ENCODE results near the gene MYO18B.
"Not testable (repeated sequence)": the region's sequence is repeated elsewhere in the genome, so short reads cannot be mapped to it uniquely, and the experiment has no call there.

Gene MYO18B

DNA sequence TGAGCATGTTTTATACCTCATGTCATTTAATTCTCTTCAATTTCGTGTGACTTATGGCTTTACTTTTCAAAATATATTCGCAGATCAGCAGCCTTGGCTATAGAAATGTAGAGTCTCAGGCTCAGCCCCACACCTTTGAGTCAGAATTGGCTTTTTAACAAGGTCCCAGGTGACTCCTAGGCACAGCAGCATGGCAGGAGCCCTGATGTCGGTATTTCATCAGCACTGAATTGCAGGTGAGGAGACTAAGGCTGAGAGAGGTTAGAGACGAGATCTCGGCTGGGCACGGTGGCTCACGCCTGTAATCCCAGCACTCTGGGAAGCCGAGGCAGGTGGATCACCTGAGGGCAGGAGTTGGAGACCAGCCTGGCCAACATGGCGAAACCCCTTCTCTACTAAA, 230.4 kb downstream of the MYO18B start:
- H3K9ac ChIP-seq (ENCODE audit: low read length), result no peak overlapping the region
- H3K9me3 ChIP-seq (ENCODE audit: control insufficient read depth, low read length), result no peaks in the 10 kb centered on the region
- H3K36me3 ChIP-seq (ENCODE audit: control insufficient read depth, insufficient read depth, low read length, severe bottlenecking), result no peaks in the 10 kb centered on the region
- no peaks in the 10 kb centered on the region for H3K4me1 ChIP-seq (ENCODE audit: control insufficient read depth, insufficient read depth, low read length)
- DNase-seq (ENCODE audit: low read depth), result no peak
- no peak overlapping the region for H3K4me3 ChIP-seq (ENCODE audit: low read length)
- no peaks in the 10 kb centered on the region for H3K27me3 ChIP-seq (replicated peaks; ENCODE audit: control insufficient read depth, insufficient read depth, low read length)

GRCh38 chr22:25976356-25976755, 234.4 kb downstream of the MYO18B start:
- Histone ChIP-seq H3K27me3 (replicated peaks; ENCODE audit: control insufficient read depth, insufficient read depth, low read length) (no peaks in the 10 kb centered on the region), H3K36me3 (ENCODE audit: control insufficient read depth, insufficient read depth, low read length, severe bottlenecking) (no peaks in the 10 kb centered on the region), H3K9ac (ENCODE audit: low read length) (no peak overlapping the region), H3K4me3 (ENCODE audit: low read length) (no peak overlapping the region), H3K4me1 (ENCODE audit: control insufficient read depth, insufficient read depth, low read length) (no peaks in the 10 kb centered on the region), H3K9me3 (ENCODE audit: control insufficient read depth, low read length) (no peaks in the 10 kb centered on the region)
- no peak for DNase-seq (ENCODE audit: low read depth)

DNA sequence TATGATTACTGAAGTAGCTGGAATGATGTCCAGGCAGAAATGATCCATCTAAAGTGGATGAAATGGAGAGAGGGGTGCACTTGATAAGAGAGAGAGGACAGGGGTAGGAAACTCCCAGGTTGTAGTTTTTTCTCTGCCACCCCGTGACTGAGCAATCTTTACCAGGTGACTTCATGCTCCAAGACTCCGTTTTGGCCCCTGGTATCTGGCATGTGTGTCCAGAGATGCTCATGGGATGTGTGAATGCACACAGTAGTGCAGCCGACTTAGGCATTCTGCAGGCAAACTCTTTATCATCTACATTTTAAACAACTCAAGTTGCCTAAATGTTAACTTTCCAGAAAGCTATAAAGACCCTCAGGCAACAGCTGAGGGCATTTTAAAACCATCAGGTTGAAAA, 238.0 kb downstream of the MYO18B start:
- Histone ChIP-seq H3K27me3 (replicated peaks; ENCODE audit: control insufficient read depth, insufficient read depth, low read length) (no peaks in the 10 kb centered on the region), H3K9me3 (ENCODE audit: control insufficient read depth, low read length) (no peaks in the 10 kb centered on the region), H3K9ac (ENCODE audit: low read length) (no peak overlapping the region), H3K4me1 (ENCODE audit: control insufficient read depth, insufficient read depth, low read length) (no peaks in the 10 kb centered on the region), H3K36me3 (ENCODE audit: control insufficient read depth, insufficient read depth, low read length, severe bottlenecking) (no peaks in the 10 kb centered on the region), H3K4me3 (ENCODE audit: low read length) (no peak overlapping the region)
- DNase-seq (ENCODE audit: low read depth), result no peak

DNA sequence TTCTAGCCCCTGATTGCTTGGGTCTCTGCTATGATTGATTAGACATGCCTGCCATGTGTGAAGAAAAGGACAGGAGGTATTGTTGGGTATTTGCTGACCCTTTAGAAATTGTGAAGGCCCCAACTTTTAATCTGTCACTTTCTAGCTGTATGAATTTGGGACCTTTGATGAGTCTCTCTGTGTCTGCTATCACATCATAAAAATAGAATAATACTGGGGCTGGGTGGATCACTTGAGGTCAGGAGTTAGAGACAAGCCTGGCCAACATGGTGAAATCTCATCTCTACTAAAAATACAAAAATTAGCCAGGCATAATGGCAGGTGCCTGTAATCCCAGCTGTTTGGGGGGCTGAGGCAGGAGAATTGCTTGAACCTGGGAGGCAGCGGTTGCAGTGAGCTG, 242.9 kb downstream of the MYO18B start:
- H3K27me3 ChIP-seq (replicated peaks; ENCODE audit: control insufficient read depth, insufficient read depth, low read length); DNase-seq (ENCODE audit: low read depth); H3K4me1 ChIP-seq (ENCODE audit: control insufficient read depth, insufficient read depth, low read length); H3K4me3 ChIP-seq (ENCODE audit: low read length); H3K9ac ChIP-seq (ENCODE audit: low read length); H3K36me3 ChIP-seq (ENCODE audit: control insufficient read depth, insufficient read depth, low read length, severe bottlenecking); H3K9me3 ChIP-seq (ENCODE audit: control insufficient read depth, low read length): not testable (repeated sequence)

- Histone ChIP-seq H3K9me3 (ENCODE audit: control insufficient read depth, low read length) (no peaks in the 10 kb centered on the region), H3K36me3 (ENCODE audit: control insufficient read depth, insufficient read depth, low read length, severe bottlenecking) (no peaks in the 10 kb centered on the region), H3K4me1 (ENCODE audit: control insufficient read depth, insufficient read depth, low read length) (no peaks in the 10 kb centered on the region), H3K4me3 (ENCODE audit: low read length) (no peak overlapping the region), H3K9ac (ENCODE audit: low read length) (no peak overlapping the region), H3K27me3 (replicated peaks; ENCODE audit: control insufficient read depth, insufficient read depth, low read length) (peaks cover 7% of the 10 kb centered on the region)
- DNase-seq (ENCODE audit: low read depth), result no peak
Measured at GRCh38 chr22:25987948-25988347, 246.0 kb downstream of the MYO18B start.

- no peaks in the 10 kb centered on the region for H3K36me3 ChIP-seq (ENCODE audit: control insufficient read depth, insufficient read depth, low read length, severe bottlenecking)
- peaks cover 7% of the 10 kb centered on the region for H3K27me3 ChIP-seq (replicated peaks; ENCODE audit: control insufficient read depth, insufficient read depth, low read length)
- no peak overlapping the region for H3K4me3 ChIP-seq (ENCODE audit: low read length)
- no peaks in the 10 kb centered on the region for H3K4me1 ChIP-seq (ENCODE audit: control insufficient read depth, insufficient read depth, low read length)
- no peak for DNase-seq (ENCODE audit: low read depth)
- no peaks in the 10 kb centered on the region for H3K9me3 ChIP-seq (ENCODE audit: control insufficient read depth, low read length)
- no peak overlapping the region for H3K9ac ChIP-seq (ENCODE audit: low read length)
Measured at GRCh38 chr22:25990940-25991339, 249.0 kb downstream of the MYO18B start.

- H3K9me3 ChIP-seq (ENCODE audit: control insufficient read depth, low read length), result no peaks in the 10 kb centered on the region
- H3K27me3 ChIP-seq (replicated peaks; ENCODE audit: control insufficient read depth, insufficient read depth, low read length), result peaks cover 7% of the 10 kb centered on the region
- H3K4me1 ChIP-seq (ENCODE audit: control insufficient read depth, insufficient read depth, low read length), result no peaks in the 10 kb centered on the region
- no peak for DNase-seq (ENCODE audit: low read depth)
- H3K9ac ChIP-seq (ENCODE audit: low read length), result no peak overlapping the region
- H3K4me3 ChIP-seq (ENCODE audit: low read length), result no peak overlapping the region
- H3K36me3 ChIP-seq (ENCODE audit: control insufficient read depth, insufficient read depth, low read length, severe bottlenecking), result no peaks in the 10 kb centered on the region
Measured at GRCh38 chr22:25992331-25992730, 250.3 kb downstream of the MYO18B start.

DNA sequence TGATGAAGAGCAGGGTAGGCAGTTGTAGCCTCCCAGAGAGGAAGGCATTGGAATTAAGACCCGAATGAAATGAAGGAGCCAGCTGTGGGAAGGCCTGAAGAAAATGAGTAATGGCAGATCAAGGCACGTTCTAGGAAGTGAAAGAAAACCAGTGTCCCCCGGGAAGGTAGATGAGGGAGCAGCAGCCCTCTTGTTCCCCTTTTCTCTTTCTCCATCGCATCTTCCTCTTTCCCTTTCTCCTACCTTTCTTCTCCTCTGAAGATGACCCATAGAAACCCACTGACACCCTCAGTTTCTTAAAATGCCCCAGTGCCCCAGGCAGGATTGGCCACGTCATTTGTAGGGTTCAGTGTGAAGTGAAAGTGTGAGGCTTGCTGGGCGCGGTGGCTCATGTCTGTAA, 254.7 kb downstream of the MYO18B start:
- Histone ChIP-seq H3K27me3 (replicated peaks; ENCODE audit: control insufficient read depth, insufficient read depth, low read length) (no peaks in the 10 kb centered on the region), H3K4me3 (ENCODE audit: low read length) (no peak overlapping the region), H3K4me1 (ENCODE audit: control insufficient read depth, insufficient read depth, low read length) (no peaks in the 10 kb centered on the region), H3K36me3 (ENCODE audit: control insufficient read depth, insufficient read depth, low read length, severe bottlenecking) (no peaks in the 10 kb centered on the region), H3K9ac (ENCODE audit: low read length) (no peak overlapping the region), H3K9me3 (ENCODE audit: control insufficient read depth, low read length) (no peaks in the 10 kb centered on the region)
- no peak for DNase-seq (ENCODE audit: low read depth)

- no peak for DNase-seq (ENCODE audit: low read depth)
- H3K4me3 ChIP-seq (ENCODE audit: low read length), result no peak overlapping the region
- H3K4me1 ChIP-seq (ENCODE audit: control insufficient read depth, insufficient read depth, low read length), result no peaks in the 10 kb centered on the region
- H3K36me3 ChIP-seq (ENCODE audit: control insufficient read depth, insufficient read depth, low read length, severe bottlenecking), result no peaks in the 10 kb centered on the region
- no peak overlapping the region for H3K9ac ChIP-seq (ENCODE audit: low read length)
- no peaks in the 10 kb centered on the region for H3K27me3 ChIP-seq (replicated peaks; ENCODE audit: control insufficient read depth, insufficient read depth, low read length)
- no peaks in the 10 kb centered on the region for H3K9me3 ChIP-seq (ENCODE audit: control insufficient read depth, low read length)
Measured at GRCh38 chr22:25997886-25998775, 256.1 kb downstream of the MYO18B start.

DNA sequence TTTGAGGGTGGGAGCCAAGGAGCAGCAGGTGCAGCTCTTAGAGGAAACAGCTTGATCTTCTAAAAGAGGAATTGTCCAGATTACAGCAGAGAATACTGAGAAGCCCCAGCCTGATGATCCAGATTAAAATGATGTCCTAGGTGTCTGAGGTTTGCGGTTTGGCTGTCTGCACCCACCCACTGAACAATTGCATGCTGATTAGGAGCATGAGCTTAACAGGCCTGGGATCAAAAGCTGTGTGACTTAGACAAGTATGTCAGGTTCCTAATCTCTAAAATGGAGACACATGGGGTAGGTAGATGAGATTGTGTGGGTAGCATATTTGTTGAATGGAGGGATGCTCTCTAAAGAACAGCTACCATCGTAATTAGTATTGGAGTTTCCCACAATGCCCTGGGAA, 260.5 kb downstream of the MYO18B start:
- H3K36me3 ChIP-seq (ENCODE audit: control insufficient read depth, insufficient read depth, low read length, severe bottlenecking), result no peaks in the 10 kb centered on the region
- H3K4me3 ChIP-seq (ENCODE audit: low read length), result no peak overlapping the region
- H3K9me3 ChIP-seq (ENCODE audit: control insufficient read depth, low read length), result no peaks in the 10 kb centered on the region
- H3K27me3 ChIP-seq (replicated peaks; ENCODE audit: control insufficient read depth, insufficient read depth, low read length), result no peaks in the 10 kb centered on the region
- H3K9ac ChIP-seq (ENCODE audit: low read length), result no peak overlapping the region
- no peaks in the 10 kb centered on the region for H3K4me1 ChIP-seq (ENCODE audit: control insufficient read depth, insufficient read depth, low read length)
- no peak for DNase-seq (ENCODE audit: low read depth)

DNA sequence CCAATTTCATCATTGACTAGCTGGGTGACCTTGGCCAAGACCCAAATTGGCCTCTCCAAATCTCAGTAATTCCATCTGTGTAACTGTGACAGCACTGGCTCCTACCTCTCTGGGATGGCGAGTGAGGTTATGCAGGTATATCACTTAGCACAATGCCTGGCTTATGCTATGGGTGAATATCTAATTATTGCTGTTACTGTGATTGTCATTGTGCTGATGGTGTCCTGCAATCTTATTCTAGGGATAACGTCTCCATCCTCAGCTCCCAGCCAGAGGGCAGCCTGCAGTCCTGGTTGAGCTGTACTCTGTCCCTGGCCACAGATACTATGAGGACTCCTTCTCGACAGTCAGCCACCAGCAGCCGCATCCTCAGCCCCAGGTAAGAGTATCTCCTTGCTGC, 262.5 kb downstream of the MYO18B start:
- DNase-seq (ENCODE audit: low read depth), result no peak
- Histone ChIP-seq H3K4me3 (ENCODE audit: low read length) (no peak overlapping the region), H3K9me3 (ENCODE audit: control insufficient read depth, low read length) (no peaks in the 10 kb centered on the region), H3K36me3 (ENCODE audit: control insufficient read depth, insufficient read depth, low read length, severe bottlenecking) (no peaks in the 10 kb centered on the region), H3K27me3 (replicated peaks; ENCODE audit: control insufficient read depth, insufficient read depth, low read length) (peaks cover 3% of the 10 kb centered on the region), H3K9ac (ENCODE audit: low read length) (no peak overlapping the region), H3K4me1 (ENCODE audit: control insufficient read depth, insufficient read depth, low read length) (no peaks in the 10 kb centered on the region)

GRCh38 chr22:26008587-26008986, 266.6 kb downstream of the MYO18B start:
- no peak for DNase-seq (ENCODE audit: low read depth)
- H3K27me3 ChIP-seq (replicated peaks; ENCODE audit: control insufficient read depth, insufficient read depth, low read length), result peaks cover 3% of the 10 kb centered on the region
- H3K4me3 ChIP-seq (ENCODE audit: low read length), result no peak overlapping the region
- no peaks in the 10 kb centered on the region for H3K4me1 ChIP-seq (ENCODE audit: control insufficient read depth, insufficient read depth, low read length)
- H3K9ac ChIP-seq (ENCODE audit: low read length), result no peak overlapping the region
- no peaks in the 10 kb centered on the region for H3K36me3 ChIP-seq (ENCODE audit: control insufficient read depth, insufficient read depth, low read length, severe bottlenecking)
- no peaks in the 10 kb centered on the region for H3K9me3 ChIP-seq (ENCODE audit: control insufficient read depth, low read length)

Data from adipocyte (in vitro differentiated cells).